Measurements from ENCODE around the gene CYRIA.

DNA sequence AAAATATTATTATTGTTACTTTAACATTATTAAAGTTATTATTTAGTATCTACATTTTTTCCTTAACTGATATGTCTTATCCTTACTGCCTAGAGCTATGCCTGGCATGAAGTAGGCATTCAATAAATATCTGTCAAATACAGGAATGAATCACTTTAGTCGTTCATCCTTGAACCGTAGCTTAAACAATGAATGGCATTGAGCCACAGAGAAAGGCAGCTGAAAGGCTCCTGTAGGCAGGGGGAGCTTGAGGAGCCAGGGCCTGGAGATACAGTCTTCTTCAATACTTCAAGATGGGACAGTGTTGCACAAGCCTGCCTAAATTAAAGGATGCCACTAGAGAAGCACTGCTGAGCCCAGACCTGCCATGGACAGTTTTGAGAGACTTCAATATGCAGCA is 22.5 kb downstream of the CYRIA start:
- TF ChIP-seq, protein P1, sequence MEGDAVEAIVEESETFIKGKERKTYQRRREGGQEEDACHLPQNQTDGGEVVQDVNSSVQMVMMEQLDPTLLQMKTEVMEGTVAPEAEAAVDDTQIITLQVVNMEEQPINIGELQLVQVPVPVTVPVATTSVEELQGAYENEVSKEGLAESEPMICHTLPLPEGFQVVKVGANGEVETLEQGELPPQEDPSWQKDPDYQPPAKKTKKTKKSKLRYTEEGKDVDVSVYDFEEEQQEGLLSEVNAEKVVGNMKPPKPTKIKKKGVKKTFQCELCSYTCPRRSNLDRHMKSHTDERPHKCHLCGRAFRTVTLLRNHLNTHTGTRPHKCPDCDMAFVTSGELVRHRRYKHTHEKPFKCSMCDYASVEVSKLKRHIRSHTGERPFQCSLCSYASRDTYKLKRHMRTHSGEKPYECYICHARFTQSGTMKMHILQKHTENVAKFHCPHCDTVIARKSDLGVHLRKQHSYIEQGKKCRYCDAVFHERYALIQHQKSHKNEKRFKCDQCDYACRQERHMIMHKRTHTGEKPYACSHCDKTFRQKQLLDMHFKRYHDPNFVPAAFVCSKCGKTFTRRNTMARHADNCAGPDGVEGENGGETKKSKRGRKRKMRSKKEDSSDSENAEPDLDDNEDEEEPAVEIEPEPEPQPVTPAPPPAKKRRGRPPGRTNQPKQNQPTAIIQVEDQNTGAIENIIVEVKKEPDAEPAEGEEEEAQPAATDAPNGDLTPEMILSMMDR (IDR thresholded peaks at IDR 0.05) = no peak
- TF ChIP-seq EZH2phosphoT487 (IDR thresholded peaks at IDR 0.05; ENCODE audit: borderline replicate concordance, low read depth) = no peak
- no peak for TF ChIP-seq MEF2A (IDR thresholded peaks at IDR 0.05; ENCODE audit: borderline replicate concordance, low read depth)
- TF ChIP-seq CHD2 (IDR thresholded peaks at IDR 0.05; ENCODE audit: low read length, partially characterized antibody) = no peak
- no peak for TF ChIP-seq RAD21 (IDR thresholded peaks at IDR 0.05; ENCODE audit: low read length)
- TF ChIP-seq JUND (IDR thresholded peaks at IDR 0.05) = no peak
- no peak for TF ChIP-seq MXI1 (IDR thresholded peaks at IDR 0.05; ENCODE audit: low read depth, low read length)
- no peak for TF ChIP-seq TAF1 (IDR thresholded peaks at IDR 0.05; ENCODE audit: borderline replicate concordance, low read depth, low read length)
